ENCODE measurements around the gene UBE2I.
"Not testable (repeated sequence)": the region's sequence is repeated elsewhere in the genome, so short reads cannot be mapped to it uniquely, and the experiment has no call there.

Gene UBE2I

GRCh38 chr16:1312903-1313302 is 3.5 kb downstream of the UBE2I start:
- no peak for DNase-seq

- DNase-seq = no peak
These were observed 4.4 kb downstream of the UBE2I start for GRCh38 chr16:1313721-1314369.

GRCh38 chr16:1314399-1315068 is 5.1 kb downstream of the UBE2I start:
- DNase-seq = no peak

DNA sequence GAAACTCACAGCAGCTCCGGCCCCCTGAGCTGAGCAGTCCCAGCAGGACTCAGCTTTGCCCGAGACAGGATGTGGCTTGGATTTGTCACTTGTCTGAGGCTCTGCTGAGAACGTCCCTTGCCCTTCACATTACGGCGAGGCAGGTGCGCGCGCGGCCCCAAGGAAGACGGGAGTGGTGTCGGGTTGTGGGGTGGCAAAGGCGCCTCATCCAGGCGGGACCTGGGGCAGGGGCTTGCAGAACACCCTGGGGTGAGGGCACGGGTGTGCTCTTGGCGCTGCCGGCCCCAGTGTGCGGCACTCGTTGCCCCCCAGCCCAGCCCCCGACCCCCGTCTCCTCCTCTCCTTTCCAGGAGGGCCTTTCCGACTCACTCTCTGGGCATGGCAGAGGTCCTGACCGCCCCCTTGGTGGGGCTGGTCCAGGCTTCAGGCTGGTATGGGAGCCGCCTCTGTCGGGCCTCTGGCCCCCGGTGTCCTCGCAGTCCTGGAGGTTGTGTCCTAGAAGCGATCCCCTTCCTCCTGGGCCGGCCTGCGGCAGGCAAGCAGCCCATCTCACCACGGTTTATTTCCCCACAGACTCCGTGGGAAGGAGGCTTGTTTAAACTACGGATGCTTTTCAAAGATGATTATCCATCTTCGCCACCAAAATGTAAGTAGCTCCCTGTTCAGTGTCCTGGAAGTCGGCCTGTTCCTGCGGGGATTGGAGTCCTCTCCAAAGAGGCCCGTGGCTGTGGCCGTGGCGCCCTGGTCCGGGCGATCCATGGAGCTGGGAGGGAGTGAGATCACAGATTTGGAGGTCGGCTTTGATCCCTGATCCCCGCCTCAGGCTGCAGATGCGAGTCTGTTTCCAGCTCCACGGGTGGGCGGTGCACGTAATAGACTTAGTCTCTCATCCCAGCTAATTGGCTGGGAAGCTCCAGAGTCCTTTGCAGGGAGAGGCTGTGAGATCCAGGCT is 5.9 kb downstream of the UBE2I start:
- DNase-seq = no peak

DNA sequence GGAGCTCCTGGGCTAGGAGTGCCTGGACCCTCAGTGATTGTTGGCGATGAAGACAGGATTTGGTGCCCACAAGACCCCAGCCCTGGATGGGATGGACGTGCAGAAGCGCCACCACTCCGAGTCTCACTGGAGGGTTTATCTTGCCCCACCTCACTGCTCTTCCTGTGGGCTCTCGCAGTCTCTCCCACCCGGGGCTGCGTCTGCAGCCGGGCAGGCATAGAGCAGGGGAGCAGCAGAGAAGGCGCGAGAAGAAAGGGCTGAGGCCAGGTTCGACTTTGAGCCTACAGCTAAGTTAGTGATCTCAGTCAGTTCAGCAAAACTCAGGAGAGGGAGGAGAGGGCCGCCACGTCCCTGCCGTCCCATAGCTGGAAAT is 6.6 kb downstream of the UBE2I start:
- no peak for DNase-seq

GRCh38 chr16:1317479-1318267 is 8.2 kb downstream of the UBE2I start:
- DNase-seq = no peak

- no peak for DNase-seq
These were observed 8.8 kb downstream of the UBE2I start for GRCh38 chr16:1318268-1318545.

- DNase-seq = no peak
These were observed 9.6 kb downstream of the UBE2I start for GRCh38 chr16:1319041-1319440.

GRCh38 chr16:1320097-1320496 is 10.7 kb downstream of the UBE2I start:
- no peak for DNase-seq

DNA sequence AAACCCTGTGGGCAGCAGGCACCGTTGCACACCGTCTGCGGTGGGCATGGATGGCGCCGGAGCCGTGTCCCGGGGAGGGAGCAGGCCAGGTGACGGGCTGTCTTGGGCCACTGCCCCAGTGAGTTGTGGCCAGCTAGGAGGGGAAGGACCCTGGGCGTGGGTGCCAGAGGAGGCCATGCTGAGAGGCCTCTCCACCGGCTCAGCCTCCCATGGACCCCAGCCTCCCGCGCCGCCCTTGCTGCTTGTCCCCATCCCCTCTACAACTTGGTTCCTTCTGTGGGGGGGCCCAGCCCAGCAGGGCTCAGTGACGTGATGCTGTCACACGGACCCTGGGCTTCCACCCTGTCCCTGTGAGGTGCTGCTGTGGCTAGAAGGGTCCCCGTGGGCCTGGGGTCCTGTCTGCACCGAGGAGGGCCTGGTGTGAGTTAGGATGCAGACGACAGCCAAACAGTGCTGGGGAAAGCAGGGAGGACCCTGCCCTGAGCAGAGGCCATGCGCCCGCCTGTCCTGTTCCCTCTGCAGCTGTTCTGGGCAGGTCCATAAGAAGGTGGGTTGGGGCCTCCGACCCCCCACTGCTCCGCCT is 11.3 kb downstream of the UBE2I start:
- DNase-seq = no peak

DNA sequence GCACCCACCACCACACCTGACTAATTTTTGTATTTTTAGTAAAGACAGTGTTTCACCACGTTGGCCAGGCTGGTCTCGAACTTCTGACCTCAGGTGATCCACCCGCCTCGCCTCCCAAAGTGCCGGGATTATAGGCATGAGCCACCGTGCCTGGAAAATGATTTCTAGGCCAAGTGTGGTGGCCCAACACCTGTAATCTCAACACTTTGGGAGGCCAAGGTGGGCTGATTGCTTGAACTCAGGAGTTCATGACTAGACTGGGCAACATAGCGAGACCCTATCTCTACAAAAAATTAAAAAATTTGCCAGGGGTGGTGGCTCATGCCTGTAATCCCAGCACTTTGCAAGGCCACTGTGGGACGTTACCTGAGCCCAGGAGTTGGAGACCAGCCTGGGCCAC is 13.0 kb downstream of the UBE2I start:
- DNase-seq = no peak

DNA sequence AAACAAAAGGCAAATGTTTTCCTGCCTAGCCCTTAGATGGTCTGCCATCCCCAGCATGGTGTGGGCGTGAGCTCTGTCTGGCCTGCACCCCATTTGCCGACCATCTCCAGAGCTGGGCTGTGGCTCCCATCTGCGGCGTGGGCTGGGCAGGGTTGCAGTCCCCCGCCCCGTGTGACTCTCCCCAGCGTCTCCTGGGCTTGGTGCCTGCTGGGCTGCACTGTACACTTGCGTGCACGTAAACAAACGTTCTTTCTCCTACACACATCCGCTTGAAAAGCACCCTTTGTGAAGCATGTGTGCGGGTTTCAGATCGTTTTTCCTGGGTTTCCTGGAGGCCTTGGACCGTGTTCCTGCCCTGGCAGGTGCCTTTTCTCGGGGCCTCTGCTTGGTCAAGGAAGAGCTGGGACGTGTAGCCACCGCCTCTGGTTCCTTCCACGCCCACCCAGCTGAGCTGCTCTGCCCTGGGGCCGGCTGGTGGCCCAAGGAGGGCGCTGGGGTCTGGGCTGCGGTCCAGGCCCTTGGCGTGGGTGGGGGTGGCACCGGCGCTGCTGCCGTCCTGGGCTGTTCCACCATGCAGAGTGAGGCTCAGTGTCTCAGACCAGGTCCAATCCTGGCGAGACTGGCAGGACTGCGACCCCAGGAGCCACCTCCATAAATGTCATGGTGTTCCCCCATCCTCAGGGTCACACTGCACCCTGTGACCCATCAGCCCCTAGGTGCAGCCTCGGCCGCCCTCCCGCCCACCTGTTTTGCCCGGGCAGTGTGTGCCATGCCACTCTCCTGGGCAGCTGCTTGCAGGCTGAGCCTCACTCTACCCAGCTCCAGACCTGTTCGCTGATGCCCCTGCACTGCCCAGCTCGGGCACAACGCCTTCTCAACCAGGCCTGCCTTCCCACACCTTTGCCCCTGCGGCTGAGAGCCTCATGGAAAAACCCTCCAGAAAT is 14.1 kb downstream of the UBE2I start:
- DNase-seq = peak in 30 of 51 donors; percentile 15 to 65 (median 36)

- no peak for DNase-seq
These were observed 14.9 kb downstream of the UBE2I start for GRCh38 chr16:1324286-1324826.

GRCh38 chr16:1325261-1325660 is 15.8 kb downstream of the UBE2I start:
- DNase-seq = no peak

- no peak for DNase-seq
These were observed 16.4 kb downstream of the UBE2I start for GRCh38 chr16:1325673-1326371.

DNA sequence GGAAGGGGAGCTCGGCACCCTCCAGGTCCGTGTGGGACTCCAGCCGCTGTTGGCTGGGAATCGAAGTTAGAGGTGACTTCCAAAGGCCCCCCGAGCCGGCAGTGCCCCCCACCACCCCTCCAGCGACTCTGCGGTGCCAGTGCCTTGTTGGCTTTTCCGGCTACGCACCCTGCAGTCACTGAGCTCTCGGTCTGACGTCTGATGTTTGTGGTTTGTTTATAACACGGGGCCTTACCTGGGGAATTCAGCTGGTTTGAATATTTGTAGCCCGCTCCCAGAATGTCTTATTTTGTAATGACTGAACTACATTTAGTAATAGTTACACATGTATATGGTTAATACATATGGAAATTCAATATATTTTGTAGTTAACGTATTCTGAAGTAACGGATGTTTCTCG is 17.0 kb downstream of the UBE2I start:
- DNase-seq = no peak

GRCh38 chr16:1326946-1327618 is 17.6 kb downstream of the UBE2I start:
- DNase-seq = no peak

DNA sequence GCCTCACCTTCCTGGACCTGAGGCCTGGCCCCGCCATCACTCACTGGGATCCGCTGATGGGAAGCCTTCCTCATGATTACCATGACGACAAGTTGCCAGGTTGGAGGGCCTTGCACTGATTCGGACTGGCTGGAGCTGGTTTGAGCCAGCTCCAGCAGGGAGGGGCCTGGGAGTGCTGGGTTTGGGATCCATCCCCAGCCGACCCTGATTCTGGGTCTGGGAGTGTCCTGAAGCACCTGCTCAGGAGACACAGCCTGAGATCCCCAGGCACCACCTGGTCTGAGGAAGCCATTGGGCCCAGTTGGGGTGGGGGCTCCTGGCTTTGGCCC is 18.1 kb downstream of the UBE2I start:
- DNase-seq = peak in 3 of 51 donors; percentile 24 to 30 (median 24)

GRCh38 chr16:1328136-1328535 is 18.7 kb downstream of the UBE2I start:
- not testable (repeated sequence) for DNase-seq
